ENCODE data around the gene SEPTIN12. TPM values are rescaled to one million over a fixed set of nuclear protein-coding genes. Genes with fewer than 3 reads are reported as not detected.

The SEPTIN12 gene
- total RNA-seq, 1 experiment from 2014 or later, result not detected

DNA sequence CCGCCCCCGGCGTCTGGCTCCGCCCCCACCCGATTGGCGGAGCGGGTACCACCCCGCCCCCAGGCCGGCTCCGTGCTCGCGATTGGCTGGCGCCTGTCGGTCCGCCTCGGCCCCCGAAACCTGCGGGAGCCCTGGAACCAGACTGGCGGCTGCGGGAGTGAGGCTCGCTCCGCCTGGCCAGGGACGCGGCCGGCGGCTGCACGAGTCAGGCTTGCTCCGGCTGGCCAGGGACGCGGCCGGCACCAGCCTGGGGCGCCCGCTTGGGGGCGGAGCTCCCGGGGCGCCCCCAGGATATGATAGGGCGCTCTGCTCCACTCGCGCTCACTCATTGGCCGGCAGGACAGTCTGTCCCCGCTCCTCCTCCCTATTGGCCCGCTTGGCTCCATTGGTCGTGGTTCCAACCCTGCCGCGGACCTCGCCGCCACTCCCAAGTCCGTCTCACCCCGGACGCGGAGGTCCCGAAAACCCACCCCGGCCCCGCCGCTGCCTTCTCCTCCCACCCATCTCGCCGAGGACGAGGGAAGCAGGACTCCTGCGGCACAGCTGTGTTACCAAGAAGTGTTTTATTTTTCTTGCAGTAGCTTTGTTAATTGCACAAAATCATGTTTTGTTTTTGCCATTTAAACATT lies 14.6 kb upstream of the SEPTIN12 start (continued):
- TF ChIP-seq, protein P1, sequence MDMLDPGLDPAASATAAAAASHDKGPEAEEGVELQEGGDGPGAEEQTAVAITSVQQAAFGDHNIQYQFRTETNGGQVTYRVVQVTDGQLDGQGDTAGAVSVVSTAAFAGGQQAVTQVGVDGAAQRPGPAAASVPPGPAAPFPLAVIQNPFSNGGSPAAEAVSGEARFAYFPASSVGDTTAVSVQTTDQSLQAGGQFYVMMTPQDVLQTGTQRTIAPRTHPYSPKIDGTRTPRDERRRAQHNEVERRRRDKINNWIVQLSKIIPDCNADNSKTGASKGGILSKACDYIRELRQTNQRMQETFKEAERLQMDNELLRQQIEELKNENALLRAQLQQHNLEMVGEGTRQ (CRISPR knock-in tag; IDR thresholded peaks at IDR 0.05), result no peak
- no peak for TF ChIP-seq ZNF219 (CRISPR knock-in tag; IDR thresholded peaks at IDR 0.05; ENCODE audit: borderline replicate concordance)
- TF ChIP-seq ZBTB21 (CRISPR knock-in tag; IDR thresholded peaks at IDR 0.05; ENCODE audit: borderline replicate concordance), result no peak
- no peak for TF ChIP-seq SOX15 (CRISPR knock-in tag; IDR thresholded peaks at IDR 0.05)
- TF ChIP-seq ZNF138 (CRISPR knock-in tag; conservative IDR thresholded peaks at IDR 0.05), result no peak
- TF ChIP-seq, protein P2, sequence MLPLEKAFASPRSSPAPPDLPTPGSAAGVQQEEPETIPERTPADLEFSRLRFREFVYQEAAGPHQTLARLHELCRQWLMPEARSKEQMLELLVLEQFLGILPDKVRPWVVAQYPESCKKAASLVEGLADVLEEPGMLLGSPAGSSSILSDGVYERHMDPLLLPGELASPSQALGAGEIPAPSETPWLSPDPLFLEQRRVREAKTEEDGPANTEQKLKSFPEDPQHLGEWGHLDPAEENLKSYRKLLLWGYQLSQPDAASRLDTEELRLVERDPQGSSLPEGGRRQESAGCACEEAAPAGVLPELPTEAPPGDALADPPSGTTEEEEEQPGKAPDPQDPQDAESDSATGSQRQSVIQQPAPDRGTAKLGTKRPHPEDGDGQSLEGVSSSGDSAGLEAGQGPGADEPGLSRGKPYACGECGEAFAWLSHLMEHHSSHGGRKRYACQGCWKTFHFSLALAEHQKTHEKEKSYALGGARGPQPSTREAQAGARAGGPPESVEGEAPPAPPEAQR (CRISPR knock-in tag; IDR thresholded peaks at IDR 0.05), result no peak
- TF ChIP-seq, protein P3, sequence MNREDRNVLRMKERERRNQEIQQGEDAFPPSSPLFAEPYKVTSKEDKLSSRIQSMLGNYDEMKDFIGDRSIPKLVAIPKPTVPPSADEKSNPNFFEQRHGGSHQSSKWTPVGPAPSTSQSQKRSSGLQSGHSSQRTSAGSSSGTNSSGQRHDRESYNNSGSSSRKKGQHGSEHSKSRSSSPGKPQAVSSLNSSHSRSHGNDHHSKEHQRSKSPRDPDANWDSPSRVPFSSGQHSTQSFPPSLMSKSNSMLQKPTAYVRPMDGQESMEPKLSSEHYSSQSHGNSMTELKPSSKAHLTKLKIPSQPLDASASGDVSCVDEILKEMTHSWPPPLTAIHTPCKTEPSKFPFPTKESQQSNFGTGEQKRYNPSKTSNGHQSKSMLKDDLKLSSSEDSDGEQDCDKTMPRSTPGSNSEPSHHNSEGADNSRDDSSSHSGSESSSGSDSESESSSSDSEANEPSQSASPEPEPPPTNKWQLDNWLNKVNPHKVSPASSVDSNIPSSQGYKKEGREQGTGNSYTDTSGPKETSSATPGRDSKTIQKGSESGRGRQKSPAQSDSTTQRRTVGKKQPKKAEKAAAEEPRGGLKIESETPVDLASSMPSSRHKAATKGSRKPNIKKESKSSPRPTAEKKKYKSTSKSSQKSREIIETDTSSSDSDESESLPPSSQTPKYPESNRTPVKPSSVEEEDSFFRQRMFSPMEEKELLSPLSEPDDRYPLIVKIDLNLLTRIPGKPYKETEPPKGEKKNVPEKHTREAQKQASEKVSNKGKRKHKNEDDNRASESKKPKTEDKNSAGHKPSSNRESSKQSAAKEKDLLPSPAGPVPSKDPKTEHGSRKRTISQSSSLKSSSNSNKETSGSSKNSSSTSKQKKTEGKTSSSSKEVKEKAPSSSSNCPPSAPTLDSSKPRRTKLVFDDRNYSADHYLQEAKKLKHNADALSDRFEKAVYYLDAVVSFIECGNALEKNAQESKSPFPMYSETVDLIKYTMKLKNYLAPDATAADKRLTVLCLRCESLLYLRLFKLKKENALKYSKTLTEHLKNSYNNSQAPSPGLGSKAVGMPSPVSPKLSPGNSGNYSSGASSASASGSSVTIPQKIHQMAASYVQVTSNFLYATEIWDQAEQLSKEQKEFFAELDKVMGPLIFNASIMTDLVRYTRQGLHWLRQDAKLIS (CRISPR knock-in tag; IDR thresholded peaks at IDR 0.05; ENCODE audit: borderline replicate concordance), result no peak
- TF ChIP-seq SMAD4 (CRISPR knock-in tag; IDR thresholded peaks at IDR 0.05), result no peak
- TF ChIP-seq, protein P4, sequence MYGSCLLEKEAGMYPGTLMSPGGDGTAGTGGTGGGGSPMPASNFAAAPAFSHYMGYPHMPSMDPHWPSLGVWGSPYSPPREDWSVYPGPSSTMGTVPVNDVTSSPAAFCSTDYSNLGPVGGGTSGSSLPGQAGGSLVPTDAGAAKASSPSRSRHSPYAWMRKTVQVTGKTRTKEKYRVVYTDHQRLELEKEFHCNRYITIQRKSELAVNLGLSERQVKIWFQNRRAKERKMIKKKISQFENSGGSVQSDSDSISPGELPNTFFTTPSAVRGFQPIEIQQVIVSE (CRISPR knock-in tag; IDR thresholded peaks at IDR 0.05; ENCODE audit: borderline replicate concordance), result no peak
- TF ChIP-seq JAZF1 (CRISPR knock-in tag; IDR thresholded peaks at IDR 0.05), result no peak
- no peak for TF ChIP-seq IRF2 (CRISPR knock-in tag; IDR thresholded peaks at IDR 0.05; ENCODE audit: borderline replicate concordance, low read depth)
- TF ChIP-seq JUN (CRISPR knock-in tag; IDR thresholded peaks at IDR 0.05), result no peak
- no peak for TF ChIP-seq NR3C1 (CRISPR knock-in tag; conservative IDR thresholded peaks at IDR 0.05; ENCODE audit: low read depth)
- TF ChIP-seq CREM (CRISPR knock-in tag; IDR thresholded peaks at IDR 0.05), result no peak
- TF ChIP-seq, protein P5, sequence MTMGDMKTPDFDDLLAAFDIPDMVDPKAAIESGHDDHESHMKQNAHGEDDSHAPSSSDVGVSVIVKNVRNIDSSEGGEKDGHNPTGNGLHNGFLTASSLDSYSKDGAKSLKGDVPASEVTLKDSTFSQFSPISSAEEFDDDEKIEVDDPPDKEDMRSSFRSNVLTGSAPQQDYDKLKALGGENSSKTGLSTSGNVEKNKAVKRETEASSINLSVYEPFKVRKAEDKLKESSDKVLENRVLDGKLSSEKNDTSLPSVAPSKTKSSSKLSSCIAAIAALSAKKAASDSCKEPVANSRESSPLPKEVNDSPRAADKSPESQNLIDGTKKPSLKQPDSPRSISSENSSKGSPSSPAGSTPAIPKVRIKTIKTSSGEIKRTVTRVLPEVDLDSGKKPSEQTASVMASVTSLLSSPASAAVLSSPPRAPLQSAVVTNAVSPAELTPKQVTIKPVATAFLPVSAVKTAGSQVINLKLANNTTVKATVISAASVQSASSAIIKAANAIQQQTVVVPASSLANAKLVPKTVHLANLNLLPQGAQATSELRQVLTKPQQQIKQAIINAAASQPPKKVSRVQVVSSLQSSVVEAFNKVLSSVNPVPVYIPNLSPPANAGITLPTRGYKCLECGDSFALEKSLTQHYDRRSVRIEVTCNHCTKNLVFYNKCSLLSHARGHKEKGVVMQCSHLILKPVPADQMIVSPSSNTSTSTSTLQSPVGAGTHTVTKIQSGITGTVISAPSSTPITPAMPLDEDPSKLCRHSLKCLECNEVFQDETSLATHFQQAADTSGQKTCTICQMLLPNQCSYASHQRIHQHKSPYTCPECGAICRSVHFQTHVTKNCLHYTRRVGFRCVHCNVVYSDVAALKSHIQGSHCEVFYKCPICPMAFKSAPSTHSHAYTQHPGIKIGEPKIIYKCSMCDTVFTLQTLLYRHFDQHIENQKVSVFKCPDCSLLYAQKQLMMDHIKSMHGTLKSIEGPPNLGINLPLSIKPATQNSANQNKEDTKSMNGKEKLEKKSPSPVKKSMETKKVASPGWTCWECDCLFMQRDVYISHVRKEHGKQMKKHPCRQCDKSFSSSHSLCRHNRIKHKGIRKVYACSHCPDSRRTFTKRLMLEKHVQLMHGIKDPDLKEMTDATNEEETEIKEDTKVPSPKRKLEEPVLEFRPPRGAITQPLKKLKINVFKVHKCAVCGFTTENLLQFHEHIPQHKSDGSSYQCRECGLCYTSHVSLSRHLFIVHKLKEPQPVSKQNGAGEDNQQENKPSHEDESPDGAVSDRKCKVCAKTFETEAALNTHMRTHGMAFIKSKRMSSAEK (CRISPR knock-in tag; IDR thresholded peaks at IDR 0.05; ENCODE audit: borderline replicate concordance), result no peak
- TF ChIP-seq, protein P6, sequence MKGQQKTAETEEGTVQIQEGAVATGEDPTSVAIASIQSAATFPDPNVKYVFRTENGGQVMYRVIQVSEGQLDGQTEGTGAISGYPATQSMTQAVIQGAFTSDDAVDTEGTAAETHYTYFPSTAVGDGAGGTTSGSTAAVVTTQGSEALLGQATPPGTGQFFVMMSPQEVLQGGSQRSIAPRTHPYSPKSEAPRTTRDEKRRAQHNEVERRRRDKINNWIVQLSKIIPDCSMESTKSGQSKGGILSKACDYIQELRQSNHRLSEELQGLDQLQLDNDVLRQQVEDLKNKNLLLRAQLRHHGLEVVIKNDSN (CRISPR knock-in tag; IDR thresholded peaks at IDR 0.05), result no peak
- TF ChIP-seq ZNF263 (CRISPR knock-in tag; IDR thresholded peaks at IDR 0.05; ENCODE audit: low read depth), result peak; percentile 56; the same call in 1 of the 2 replicates
- no peak for TF ChIP-seq ETV6 (CRISPR knock-in tag; IDR thresholded peaks at IDR 0.05)
- TF ChIP-seq, protein P7, sequence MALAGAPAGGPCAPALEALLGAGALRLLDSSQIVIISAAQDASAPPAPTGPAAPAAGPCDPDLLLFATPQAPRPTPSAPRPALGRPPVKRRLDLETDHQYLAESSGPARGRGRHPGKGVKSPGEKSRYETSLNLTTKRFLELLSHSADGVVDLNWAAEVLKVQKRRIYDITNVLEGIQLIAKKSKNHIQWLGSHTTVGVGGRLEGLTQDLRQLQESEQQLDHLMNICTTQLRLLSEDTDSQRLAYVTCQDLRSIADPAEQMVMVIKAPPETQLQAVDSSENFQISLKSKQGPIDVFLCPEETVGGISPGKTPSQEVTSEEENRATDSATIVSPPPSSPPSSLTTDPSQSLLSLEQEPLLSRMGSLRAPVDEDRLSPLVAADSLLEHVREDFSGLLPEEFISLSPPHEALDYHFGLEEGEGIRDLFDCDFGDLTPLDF (CRISPR knock-in tag; IDR thresholded peaks at IDR 0.05), result no peak
- TF ChIP-seq PRRX2 (CRISPR knock-in tag; IDR thresholded peaks at IDR 0.05), result no peak; the same call in 1 of the 2 replicates
- TF ChIP-seq, protein P8, sequence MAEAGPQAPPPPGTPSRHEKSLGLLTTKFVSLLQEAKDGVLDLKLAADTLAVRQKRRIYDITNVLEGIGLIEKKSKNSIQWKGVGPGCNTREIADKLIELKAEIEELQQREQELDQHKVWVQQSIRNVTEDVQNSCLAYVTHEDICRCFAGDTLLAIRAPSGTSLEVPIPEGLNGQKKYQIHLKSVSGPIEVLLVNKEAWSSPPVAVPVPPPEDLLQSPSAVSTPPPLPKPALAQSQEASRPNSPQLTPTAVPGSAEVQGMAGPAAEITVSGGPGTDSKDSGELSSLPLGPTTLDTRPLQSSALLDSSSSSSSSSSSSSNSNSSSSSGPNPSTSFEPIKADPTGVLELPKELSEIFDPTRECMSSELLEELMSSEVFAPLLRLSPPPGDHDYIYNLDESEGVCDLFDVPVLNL (CRISPR knock-in tag; IDR thresholded peaks at IDR 0.05; ENCODE audit: borderline replicate concordance, low read depth), result no peak
- TF ChIP-seq, protein P9, sequence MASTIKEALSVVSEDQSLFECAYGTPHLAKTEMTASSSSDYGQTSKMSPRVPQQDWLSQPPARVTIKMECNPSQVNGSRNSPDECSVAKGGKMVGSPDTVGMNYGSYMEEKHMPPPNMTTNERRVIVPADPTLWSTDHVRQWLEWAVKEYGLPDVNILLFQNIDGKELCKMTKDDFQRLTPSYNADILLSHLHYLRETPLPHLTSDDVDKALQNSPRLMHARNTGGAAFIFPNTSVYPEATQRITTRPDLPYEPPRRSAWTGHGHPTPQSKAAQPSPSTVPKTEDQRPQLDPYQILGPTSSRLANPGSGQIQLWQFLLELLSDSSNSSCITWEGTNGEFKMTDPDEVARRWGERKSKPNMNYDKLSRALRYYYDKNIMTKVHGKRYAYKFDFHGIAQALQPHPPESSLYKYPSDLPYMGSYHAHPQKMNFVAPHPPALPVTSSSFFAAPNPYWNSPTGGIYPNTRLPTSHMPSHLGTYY (CRISPR knock-in tag; IDR thresholded peaks at IDR 0.05), result no peak; the same call in 1 of the 2 replicates
